Measurements from ENCODE around the gene TREML4. TPM values are rescaled to one million over a fixed set of nuclear protein-coding genes. Genes with fewer than 3 reads are reported as not detected.
"Not testable (repeated sequence)": the region's sequence is repeated elsewhere in the genome, so short reads cannot be mapped to it uniquely, and the experiment has no call there.

Gene TREML4
- total RNA-seq, 2 donors from 2014 or later = 0.42 TPM; not detected in 1

DNA sequence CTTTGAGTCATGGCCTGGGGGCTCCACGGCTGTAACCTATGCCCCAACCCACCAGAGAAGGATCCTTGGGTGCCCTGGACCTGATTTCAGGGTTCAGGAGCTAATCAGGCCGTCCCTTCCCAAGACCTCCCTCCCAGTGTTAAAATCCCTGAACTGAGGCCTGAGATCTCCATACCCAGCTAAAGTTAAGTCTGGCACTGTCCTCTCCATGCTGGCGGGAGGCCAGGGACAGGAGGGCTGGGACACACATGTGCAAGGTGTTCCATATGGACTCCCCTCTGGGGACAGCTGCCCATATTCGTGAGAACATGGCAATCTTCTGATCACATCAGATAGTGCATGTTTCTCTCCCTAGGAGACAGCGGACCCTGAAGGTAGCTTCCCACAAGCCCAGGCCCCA lies 11.5 kb upstream of the TREML4 start:
- Mint-ChIP-seq H3K36me3 (ENCODE audit: low read depth) (no peaks in the 10 kb centered on the region), H3K4me3 (no peak overlapping the region), H3K27me3 (no peaks in the 10 kb centered on the region), H3K4me1 (peaks cover 5% of the 10 kb centered on the region), H3K27ac (no peak overlapping the region)
- H3K9me3 ChIP-seq (ENCODE audit: control insufficient read depth, low read length, poor library complexity, severe bottlenecking) = peaks cover 5% of the 10 kb centered on the region
- no peak for DNase-seq
- ATAC-seq = no peak

DNA sequence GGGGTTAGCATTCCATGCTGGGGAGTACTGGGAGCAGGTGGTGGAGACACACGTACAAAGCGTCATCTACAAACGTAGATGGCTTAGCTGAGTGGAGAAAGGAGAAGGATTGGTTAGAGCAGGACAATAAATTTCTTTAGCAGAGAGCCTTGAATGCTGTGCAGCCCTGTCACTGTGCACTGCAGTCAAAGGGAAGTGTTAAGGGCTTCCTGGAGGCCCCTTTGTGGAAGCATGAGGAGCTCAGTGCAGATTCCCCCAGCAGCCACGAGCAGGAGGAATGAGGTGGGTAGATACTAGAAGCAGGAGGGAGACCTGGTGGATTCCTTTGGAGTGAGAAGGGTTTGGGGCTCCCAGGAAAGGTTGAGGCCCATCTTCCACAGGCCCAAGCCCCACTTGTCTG lies 6.1 kb upstream of the TREML4 start:
- peaks cover 5% of the 10 kb centered on the region for H3K9me3 ChIP-seq (ENCODE audit: control insufficient read depth, low read length, poor library complexity, severe bottlenecking)
- Mint-ChIP-seq H3K4me3 (no peak overlapping the region), H3K4me1 (peaks cover 11% of the 10 kb centered on the region), H3K27ac (no peak overlapping the region), H3K27me3 (peaks cover 15% of the 10 kb centered on the region), H3K36me3 (ENCODE audit: low read depth) (peaks cover 3% of the 10 kb centered on the region)
- DNase-seq (no peak), ATAC-seq (no peak)

DNA sequence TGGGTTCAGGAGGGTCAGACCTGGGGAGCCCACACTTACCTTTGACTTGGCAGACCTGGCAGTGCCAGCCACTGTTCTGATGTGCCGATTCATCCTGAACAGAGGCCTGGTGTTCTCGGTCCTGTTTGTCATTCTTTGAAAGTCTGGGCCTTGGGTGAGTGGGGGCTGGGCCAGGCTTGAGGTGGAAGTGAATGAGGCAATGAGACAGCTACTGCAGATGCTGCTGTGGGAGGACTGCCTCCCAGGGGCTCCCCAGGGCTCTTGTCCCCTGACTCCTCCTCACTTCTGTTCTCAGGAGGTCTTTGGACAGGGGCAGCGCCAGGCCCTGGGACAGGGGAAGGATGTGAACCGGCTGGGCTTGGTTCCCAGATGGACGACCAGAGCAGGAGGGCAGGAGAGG lies 5.6 kb upstream of the TREML4 start:
- Mint-ChIP-seq H3K27ac (no peak overlapping the region), H3K4me3 (no peak overlapping the region), H3K27me3 (peaks cover 18% of the 10 kb centered on the region), H3K36me3 (ENCODE audit: low read depth) (peaks cover 3% of the 10 kb centered on the region), H3K4me1 (peaks cover 11% of the 10 kb centered on the region)
- no peak for ATAC-seq
- DNase-seq = no peak
- peaks cover 5% of the 10 kb centered on the region for H3K9me3 ChIP-seq (ENCODE audit: control insufficient read depth, low read length, poor library complexity, severe bottlenecking)

DNA sequence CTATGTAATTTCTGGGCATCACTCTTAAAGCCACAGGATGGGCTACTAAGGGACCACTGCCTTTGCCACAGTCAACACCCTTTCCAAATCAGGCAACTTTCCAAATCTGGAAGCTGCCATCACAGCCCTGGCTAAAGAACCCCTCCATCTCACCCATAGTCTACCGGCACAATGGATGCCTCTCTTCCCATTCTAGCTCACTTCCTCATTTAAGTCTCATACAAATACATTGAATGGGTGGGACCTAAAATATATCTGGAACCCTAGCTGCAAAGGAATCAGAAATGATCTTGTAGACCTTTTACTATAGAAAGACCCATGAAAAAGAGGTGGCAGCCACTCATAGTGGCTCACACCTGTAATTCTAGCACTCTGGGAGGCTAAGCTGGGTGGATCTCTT lies 3.3 kb upstream of the TREML4 start:
- DNase-seq = no peak
- H3K9me3 ChIP-seq (ENCODE audit: control insufficient read depth, low read length, poor library complexity, severe bottlenecking) = peaks cover under 1% of the 10 kb centered on the region
- no peak overlapping the region for H3K27ac Mint-ChIP-seq
- peaks cover 12% of the 10 kb centered on the region for H3K4me1 Mint-ChIP-seq
- H3K36me3 Mint-ChIP-seq (ENCODE audit: low read depth) = peaks cover 8% of the 10 kb centered on the region
- H3K27me3 Mint-ChIP-seq = peaks cover 24% of the 10 kb centered on the region
- ATAC-seq = no peak
- no peak overlapping the region for H3K4me3 Mint-ChIP-seq

DNA sequence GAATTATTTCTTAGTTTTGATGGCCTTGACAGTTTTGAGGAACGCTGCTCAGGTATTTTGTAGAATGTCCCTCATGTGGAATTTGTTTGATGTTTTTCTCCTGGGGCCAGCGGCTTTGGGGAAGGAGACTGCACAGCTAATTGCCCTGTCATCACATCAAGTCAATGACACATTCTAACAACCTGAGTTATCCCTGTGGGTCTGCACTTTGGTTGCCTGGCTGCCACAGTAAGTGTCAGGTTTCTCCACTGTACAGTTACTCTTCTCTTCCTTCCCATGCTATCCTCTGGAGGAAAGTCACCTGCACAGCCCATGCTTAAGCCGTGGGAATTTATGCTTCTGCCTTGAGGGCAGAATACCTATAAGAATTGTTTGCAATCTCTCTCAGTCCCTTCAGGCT lies 1.4 kb upstream of the TREML4 start:
- Mint-ChIP-seq H3K27me3 (peaks cover 30% of the 10 kb centered on the region), H3K27ac (no peak overlapping the region), H3K36me3 (ENCODE audit: low read depth) (peaks cover 8% of the 10 kb centered on the region), H3K4me1 (peaks cover 15% of the 10 kb centered on the region), H3K4me3 (no peak overlapping the region)
- ATAC-seq (no peak), DNase-seq (no peak)
- H3K9me3 ChIP-seq (ENCODE audit: control insufficient read depth, low read length, poor library complexity, severe bottlenecking) = no peaks in the 10 kb centered on the region

DNA sequence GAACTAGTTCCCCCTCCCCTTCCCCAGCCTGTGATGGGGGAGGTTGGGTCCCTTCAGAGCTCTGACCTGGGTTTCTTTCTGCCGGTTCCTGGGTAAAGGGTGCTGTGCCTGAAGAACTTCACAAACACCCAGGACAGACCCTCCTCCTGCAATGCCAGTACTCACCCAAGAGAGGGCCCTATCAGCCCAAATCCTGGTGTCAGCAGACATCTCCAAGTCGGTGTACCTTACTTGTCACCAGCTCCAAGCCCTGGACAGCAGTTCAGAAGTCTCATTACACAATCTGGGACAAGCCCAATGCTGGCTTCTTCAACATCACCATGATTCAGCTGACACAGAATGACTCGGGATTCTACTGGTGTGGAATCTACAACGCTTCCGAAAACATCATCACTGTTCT lies 467 bp downstream of the TREML4 start:
- Mint-ChIP-seq H3K27me3 (peaks cover 35% of the 10 kb centered on the region), H3K4me1 (peaks cover 8% of the 10 kb centered on the region), H3K27ac (no peak overlapping the region), H3K4me3 (no peak overlapping the region), H3K36me3 (ENCODE audit: low read depth) (peaks cover 8% of the 10 kb centered on the region)
- H3K9me3 ChIP-seq (ENCODE audit: control insufficient read depth, low read length, poor library complexity, severe bottlenecking) = no peaks in the 10 kb centered on the region
- ATAC-seq (no peak), DNase-seq (no peak)

DNA sequence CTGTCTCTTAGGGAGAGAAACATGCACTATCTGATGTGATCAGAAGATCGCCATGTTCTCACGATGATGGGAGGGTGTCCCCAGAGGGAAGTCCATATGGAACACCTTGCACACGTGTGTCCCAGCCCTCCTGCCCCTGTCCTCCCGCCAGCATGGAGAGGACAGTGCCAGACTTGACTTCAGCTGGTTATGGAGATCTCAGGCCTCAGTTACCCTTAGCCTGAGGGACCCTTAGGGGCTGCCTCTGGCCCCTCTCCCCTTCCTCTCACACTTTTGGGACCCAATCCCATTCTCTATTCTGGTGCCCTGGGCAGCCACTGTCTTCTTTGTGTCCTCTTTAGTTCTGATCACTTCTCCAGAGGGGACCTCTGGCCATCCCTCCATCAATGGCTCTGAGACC lies 1.6 kb downstream of the TREML4 start:
- no peaks in the 10 kb centered on the region for H3K9me3 ChIP-seq (ENCODE audit: control insufficient read depth, low read length, poor library complexity, severe bottlenecking)
- DNase-seq (no peak), ATAC-seq (no peak)
- peaks cover 6% of the 10 kb centered on the region for H3K36me3 Mint-ChIP-seq (ENCODE audit: low read depth)
- no peak overlapping the region for H3K27ac Mint-ChIP-seq
- H3K4me1 Mint-ChIP-seq = peaks cover 8% of the 10 kb centered on the region
- no peak overlapping the region for H3K4me3 Mint-ChIP-seq
- H3K27me3 Mint-ChIP-seq = peaks cover 26% of the 10 kb centered on the region

DNA sequence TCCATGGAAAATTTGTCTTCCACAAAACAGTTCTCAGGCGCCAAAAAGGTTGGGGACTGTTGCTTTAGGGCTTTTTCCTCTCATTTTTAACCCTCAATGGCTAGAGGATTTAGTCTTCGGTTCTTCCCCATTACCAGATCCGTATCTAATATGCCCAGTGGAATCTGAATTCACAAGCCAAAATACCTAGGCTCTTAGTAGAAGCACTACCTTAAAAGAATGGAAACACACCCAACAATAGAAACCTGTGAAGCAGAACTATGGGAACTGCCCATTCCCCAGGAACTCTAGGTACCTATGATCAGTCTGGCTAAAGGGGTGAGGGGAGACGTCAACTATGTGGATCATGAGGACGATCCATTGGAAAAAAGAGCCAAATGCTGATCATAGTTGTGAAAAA lies 3.1 kb downstream of the TREML4 start:
- Mint-ChIP-seq H3K4me3 (no peak overlapping the region), H3K27me3 (peaks cover 19% of the 10 kb centered on the region), H3K36me3 (ENCODE audit: low read depth) (peaks cover 6% of the 10 kb centered on the region), H3K4me1 (peaks cover 9% of the 10 kb centered on the region), H3K27ac (no peak overlapping the region)
- ATAC-seq = no peak
- no peak for DNase-seq
- no peaks in the 10 kb centered on the region for H3K9me3 ChIP-seq (ENCODE audit: control insufficient read depth, low read length, poor library complexity, severe bottlenecking)

DNA sequence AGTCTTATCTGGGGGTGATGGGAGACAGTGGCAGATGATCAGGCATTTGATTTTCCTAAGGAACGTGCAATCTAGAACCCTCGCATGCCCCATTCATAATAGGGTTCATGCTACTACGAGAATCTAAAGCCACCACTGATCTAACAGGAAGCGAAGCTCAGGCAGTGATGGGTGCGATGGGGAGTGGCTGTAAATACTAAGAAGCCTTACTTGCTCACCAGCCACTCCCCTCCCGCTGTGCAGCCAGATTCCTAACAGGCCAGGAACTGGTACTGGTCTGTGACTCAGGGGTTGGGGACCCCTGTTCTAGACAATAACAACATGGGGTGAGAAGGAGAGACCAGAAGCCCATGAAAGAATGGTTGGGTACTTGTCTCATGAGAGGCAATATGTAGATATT lies 4.5 kb downstream of the TREML4 start:
- DNase-seq (no peak), ATAC-seq (no peak)
- Mint-ChIP-seq H3K4me1 (peaks cover 14% of the 10 kb centered on the region), H3K36me3 (ENCODE audit: low read depth) (peaks cover 5% of the 10 kb centered on the region), H3K27ac (no peak overlapping the region), H3K4me3 (no peak overlapping the region), H3K27me3 (peaks cover 21% of the 10 kb centered on the region)
- no peaks in the 10 kb centered on the region for H3K9me3 ChIP-seq (ENCODE audit: control insufficient read depth, low read length, poor library complexity, severe bottlenecking)

DNA sequence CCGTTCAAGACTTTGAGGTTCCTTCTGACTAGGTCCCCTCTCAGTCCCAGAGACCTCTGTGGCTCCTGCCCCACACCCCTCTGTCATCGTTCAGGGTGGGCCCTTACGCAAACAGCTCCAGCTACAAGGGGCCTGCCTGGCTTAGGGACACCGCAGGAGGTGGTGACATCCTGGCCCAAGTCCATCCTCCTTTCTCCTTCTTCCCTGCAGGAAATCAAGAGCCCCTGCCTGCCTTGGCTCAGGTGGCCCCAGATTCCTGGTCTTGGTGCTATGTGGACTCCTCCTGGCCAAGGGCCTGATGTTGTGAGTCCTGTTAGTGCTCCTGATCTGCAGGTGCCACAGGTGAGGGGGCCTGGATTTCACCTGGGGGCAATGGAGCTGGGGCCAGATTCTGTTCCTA lies 8.1 kb downstream of the TREML4 start:
- H3K36me3 Mint-ChIP-seq (ENCODE audit: low read depth) = no peaks in the 10 kb centered on the region
- H3K27me3 Mint-ChIP-seq = peaks cover 32% of the 10 kb centered on the region
- DNase-seq = no peak
- no peak for ATAC-seq
- H3K9me3 ChIP-seq (ENCODE audit: control insufficient read depth, low read length, poor library complexity, severe bottlenecking) = no peaks in the 10 kb centered on the region
- H3K27ac Mint-ChIP-seq = no peak overlapping the region
- peaks cover 6% of the 10 kb centered on the region for H3K4me1 Mint-ChIP-seq
- no peak overlapping the region for H3K4me3 Mint-ChIP-seq

DNA sequence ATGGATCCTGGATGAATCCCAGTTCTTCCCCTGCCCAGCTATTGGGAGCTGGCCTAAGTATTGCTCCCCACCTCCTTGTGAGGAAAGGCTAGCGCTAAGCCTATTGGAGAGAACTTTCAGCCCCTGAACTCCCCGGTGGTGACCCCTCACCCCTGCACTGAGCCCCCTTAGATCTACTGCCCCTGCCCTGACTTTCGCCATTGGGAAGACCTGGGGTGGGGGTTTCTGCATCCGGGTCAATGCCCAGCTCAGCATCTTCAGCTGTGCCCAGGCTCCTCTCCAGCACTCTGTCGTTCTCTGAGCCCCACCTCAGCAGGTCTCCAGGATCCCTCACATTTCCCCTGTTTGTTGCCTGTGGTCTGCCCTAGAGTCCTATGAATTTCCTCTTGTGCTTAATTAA lies 9.0 kb downstream of the TREML4 start:
- no peak for DNase-seq
- no peaks in the 10 kb centered on the region for H3K9me3 ChIP-seq (ENCODE audit: control insufficient read depth, low read length, poor library complexity, severe bottlenecking)
- no peak overlapping the region for H3K27ac Mint-ChIP-seq
- H3K36me3 Mint-ChIP-seq (ENCODE audit: low read depth) = no peaks in the 10 kb centered on the region
- peaks cover 6% of the 10 kb centered on the region for H3K4me1 Mint-ChIP-seq
- ATAC-seq = no peak
- peaks cover 29% of the 10 kb centered on the region for H3K27me3 Mint-ChIP-seq
- no peak overlapping the region for H3K4me3 Mint-ChIP-seq

DNA sequence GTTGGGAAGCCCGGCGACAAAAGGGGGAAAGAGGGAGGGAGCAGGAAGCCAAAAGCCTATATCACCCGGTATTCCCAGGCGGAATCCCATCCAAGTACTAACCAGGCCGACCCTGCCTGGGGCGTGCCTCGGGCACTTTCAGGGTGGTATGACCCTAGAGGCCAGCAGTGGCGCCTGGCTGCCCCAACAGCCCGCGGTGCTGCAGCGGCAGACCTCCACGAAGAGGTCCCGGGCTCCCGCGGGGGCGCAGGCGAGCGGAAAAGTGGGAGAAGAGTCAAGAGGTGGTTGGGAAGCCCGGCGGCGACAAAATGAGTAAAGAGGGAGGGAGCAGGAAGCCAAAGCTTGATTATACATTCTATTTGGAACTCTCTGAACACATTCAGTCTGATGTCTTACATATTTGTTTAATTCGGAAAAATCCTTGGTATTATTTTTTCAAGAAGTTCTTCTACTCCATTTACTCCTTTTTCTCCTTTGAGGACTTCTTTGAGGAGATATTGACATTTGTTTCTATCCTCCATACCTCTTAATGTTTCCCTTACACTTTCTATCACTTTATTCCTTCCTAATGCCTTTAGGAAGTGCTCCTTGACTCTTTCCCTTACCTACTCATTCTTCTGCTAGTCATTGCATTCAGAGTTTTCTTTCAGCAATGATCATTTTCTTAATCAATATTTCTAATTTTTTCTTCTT lies 11.5 kb downstream of the TREML4 start:
- Mint-ChIP-seq H3K27ac (peak overlapping the region; percentile 34), H3K4me3 (no peak overlapping the region), H3K4me1 (peaks cover 6% of the 10 kb centered on the region), H3K36me3 (ENCODE audit: low read depth) (no peaks in the 10 kb centered on the region), H3K27me3 (peaks cover 24% of the 10 kb centered on the region)
- H3K9me3 ChIP-seq (ENCODE audit: control insufficient read depth, low read length, poor library complexity, severe bottlenecking) = no peaks in the 10 kb centered on the region
- ATAC-seq = no peak
- DNase-seq = no peak

DNA sequence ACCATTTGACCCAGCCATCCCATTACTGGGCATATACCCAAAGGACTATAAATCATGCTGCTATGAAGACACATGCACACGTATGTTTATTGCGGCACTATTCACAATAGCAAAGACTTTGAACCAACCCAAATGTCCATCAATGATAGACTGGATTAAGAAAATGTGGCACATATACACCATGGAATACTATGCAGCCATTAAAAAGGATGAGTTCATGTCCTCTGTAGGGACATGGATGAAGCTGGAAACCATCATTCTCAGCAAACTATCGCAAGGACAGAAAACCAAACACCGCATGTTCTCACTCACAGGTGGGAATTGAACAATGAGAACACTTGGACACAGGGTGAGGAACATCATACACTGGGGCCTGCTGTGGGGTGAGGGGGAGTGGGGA lies 18.4 kb downstream of the TREML4 start:
- H3K27ac Mint-ChIP-seq; H3K4me3 Mint-ChIP-seq; DNase-seq; H3K36me3 Mint-ChIP-seq (ENCODE audit: low read depth); H3K9me3 ChIP-seq (ENCODE audit: control insufficient read depth, low read length, poor library complexity, severe bottlenecking); ATAC-seq; H3K27me3 Mint-ChIP-seq: not testable (repeated sequence)
- peaks cover 12% of the 10 kb centered on the region for H3K4me1 Mint-ChIP-seq

DNA sequence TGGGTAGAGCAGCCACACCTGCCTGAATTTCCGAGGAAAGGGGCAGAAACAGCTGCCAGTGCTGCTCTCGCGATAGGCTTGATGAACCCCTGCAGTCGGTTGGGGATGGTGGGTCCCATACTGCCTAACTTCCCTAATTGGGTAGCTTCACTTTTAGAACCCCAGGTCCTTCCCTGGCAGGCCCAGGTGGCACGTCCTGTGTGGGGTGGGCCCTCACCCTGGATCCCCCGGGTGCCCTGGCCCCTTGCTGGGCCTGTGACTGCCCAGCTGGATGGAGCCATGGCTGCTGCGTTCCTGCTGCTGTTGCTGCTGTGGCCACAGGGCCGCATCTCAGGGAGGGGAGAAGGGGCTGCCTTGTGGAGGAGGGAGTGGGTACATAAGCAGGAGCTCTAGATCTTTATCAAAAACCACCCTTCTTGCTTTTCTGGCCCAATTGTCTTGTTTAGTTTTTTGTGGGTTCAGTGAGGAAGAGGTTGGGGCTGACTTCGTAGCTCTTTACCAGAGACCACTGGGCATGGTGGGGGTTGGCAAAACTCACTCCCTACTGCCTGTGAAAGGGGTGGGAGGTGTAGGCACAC lies 19.2 kb downstream of the TREML4 start:
- DNase-seq = no peak
- no peak for ATAC-seq
- H3K9me3 ChIP-seq (ENCODE audit: control insufficient read depth, low read length, poor library complexity, severe bottlenecking) = no peaks in the 10 kb centered on the region
- Mint-ChIP-seq H3K27me3 (no peaks in the 10 kb centered on the region), H3K4me3 (no peak overlapping the region), H3K36me3 (ENCODE audit: low read depth) (no peaks in the 10 kb centered on the region), H3K4me1 (peaks cover 12% of the 10 kb centered on the region), H3K27ac (peak overlapping the region; percentile 32)

All from T-helper 17 cell (primary cell).